ENCODE data around the gene FAM181B. TPM values are rescaled to one million over a fixed set of nuclear protein-coding genes. Genes with fewer than 3 reads are reported as not detected.

FAM181B gene
- total and polyA plus RNA-seq, 2 donors (not counting 1 experiment from before 2014, with no cell fraction given): 0.17 TPM; not detected in 1

GRCh38 chr11:82718307-82718706 lies 15.4 kb downstream of the FAM181B start:
- peak; percentile 39 to 68 for DNase-seq (ENCODE audit: low read depth in 2 of 2)
- Histone ChIP-seq H3K36me3 (ENCODE audit: control insufficient read depth, insufficient read depth, low read length) (no peaks in the 10 kb centered on the region), H3K4me3 (replicated peaks in 1 of 4; ENCODE audit: control extremely low read depth in 1 of 4, insufficient read depth in 1 of 4, low read depth in 3 of 4, low read length in 4 of 4) (no peak overlapping the region), H2AFZ (ENCODE audit: low read length) (no peak overlapping the region), H4K20me1 (ENCODE audit: control insufficient read depth, extremely low read depth, insufficient read depth, low read length) (no peaks in the 10 kb centered on the region), H3K27me3 (ENCODE audit: control insufficient read depth, insufficient read depth, low read length) (no peaks in the 10 kb centered on the region), H3K9ac (ENCODE audit: insufficient read depth, low read length) (no peak overlapping the region), H3K79me2 (ENCODE audit: control insufficient read depth, insufficient read depth, low read length) (no peaks in the 10 kb centered on the region), H3K4me2 (ENCODE audit: extremely low read depth, insufficient read depth, low read length) (no peak overlapping the region), H3K4me1 (ENCODE audit: control insufficient read depth, extremely low read depth, insufficient read depth, low read length) (no peaks in the 10 kb centered on the region), H3K9me3 (ENCODE audit: control insufficient read depth, insufficient read depth, low read depth, low read length) (no peaks in the 10 kb centered on the region), H3K27ac (ENCODE audit: insufficient read depth, low read length) (no peak overlapping the region)
- TF ChIP-seq EZH2 (IDR thresholded peaks at IDR 0.05; ENCODE audit: low read length, missing control alignments): no peak
- TF ChIP-seq, protein P1, sequence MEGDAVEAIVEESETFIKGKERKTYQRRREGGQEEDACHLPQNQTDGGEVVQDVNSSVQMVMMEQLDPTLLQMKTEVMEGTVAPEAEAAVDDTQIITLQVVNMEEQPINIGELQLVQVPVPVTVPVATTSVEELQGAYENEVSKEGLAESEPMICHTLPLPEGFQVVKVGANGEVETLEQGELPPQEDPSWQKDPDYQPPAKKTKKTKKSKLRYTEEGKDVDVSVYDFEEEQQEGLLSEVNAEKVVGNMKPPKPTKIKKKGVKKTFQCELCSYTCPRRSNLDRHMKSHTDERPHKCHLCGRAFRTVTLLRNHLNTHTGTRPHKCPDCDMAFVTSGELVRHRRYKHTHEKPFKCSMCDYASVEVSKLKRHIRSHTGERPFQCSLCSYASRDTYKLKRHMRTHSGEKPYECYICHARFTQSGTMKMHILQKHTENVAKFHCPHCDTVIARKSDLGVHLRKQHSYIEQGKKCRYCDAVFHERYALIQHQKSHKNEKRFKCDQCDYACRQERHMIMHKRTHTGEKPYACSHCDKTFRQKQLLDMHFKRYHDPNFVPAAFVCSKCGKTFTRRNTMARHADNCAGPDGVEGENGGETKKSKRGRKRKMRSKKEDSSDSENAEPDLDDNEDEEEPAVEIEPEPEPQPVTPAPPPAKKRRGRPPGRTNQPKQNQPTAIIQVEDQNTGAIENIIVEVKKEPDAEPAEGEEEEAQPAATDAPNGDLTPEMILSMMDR (conservative IDR thresholded peaks at IDR 0.05 in 1 of 2, IDR thresholded peaks at IDR 0.05 in 1 of 2; ENCODE audit: low read depth in 1 of 2, low read length in 2 of 2): peak; percentile 81 to 90

GRCh38 chr11:82714346-82715174 lies 19.1 kb downstream of the FAM181B start:
- no peaks in the 10 kb centered on the region for H4K20me1 ChIP-seq (ENCODE audit: control insufficient read depth, extremely low read depth, insufficient read depth, low read length)
- H3K79me2 ChIP-seq (ENCODE audit: control insufficient read depth, insufficient read depth, low read length): no peaks in the 10 kb centered on the region
- H3K4me1 ChIP-seq (ENCODE audit: control insufficient read depth, extremely low read depth, insufficient read depth, low read length): no peaks in the 10 kb centered on the region
- H2AFZ ChIP-seq (ENCODE audit: low read length): no peak overlapping the region
- H3K9me3 ChIP-seq (ENCODE audit: control insufficient read depth, insufficient read depth, low read depth, low read length): no peaks in the 10 kb centered on the region
- no peaks in the 10 kb centered on the region for H3K36me3 ChIP-seq (ENCODE audit: control insufficient read depth, insufficient read depth, low read length)
- H3K27ac ChIP-seq (ENCODE audit: insufficient read depth, low read length): no peak overlapping the region
- peak in 1 of 2 donors; percentile 8 for DNase-seq (ENCODE audit: low read depth in 2 of 2)
- no peak for TF ChIP-seq EZH2 (IDR thresholded peaks at IDR 0.05; ENCODE audit: low read length, missing control alignments)
- TF ChIP-seq, protein P1 (conservative IDR thresholded peaks at IDR 0.05 in 1 of 2, IDR thresholded peaks at IDR 0.05 in 1 of 2; ENCODE audit: low read depth in 1 of 2, low read length in 2 of 2): no peak
- no peak overlapping the region for H3K4me2 ChIP-seq (ENCODE audit: extremely low read depth, insufficient read depth, low read length)
- no peaks in the 10 kb centered on the region for H3K27me3 ChIP-seq (ENCODE audit: control insufficient read depth, insufficient read depth, low read length)
- H3K4me3 ChIP-seq (replicated peaks in 1 of 4; ENCODE audit: control extremely low read depth in 1 of 4, insufficient read depth in 1 of 4, low read depth in 3 of 4, low read length in 4 of 4): no peak overlapping the region
- no peak overlapping the region for H3K9ac ChIP-seq (ENCODE audit: insufficient read depth, low read length)

DNA sequence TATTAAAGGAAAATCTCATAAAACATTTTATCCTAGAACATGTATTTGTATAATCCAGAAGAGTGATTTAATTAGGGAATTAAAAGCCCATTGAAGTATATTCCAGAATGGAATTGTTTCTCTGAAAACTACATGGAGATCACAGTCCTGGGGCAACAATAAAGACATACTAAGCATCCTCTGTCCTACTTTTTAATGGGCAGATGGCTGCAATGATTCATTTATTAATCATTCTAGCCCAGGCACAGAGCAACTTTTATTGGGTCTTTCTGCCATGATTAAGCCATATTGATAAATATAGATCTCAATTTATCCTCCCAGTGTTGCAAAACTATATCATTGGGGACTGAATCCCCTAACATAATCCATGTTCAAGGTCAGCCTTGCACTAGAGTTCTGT lies 22.0 kb downstream of the FAM181B start:
- Histone ChIP-seq H3K4me2 (ENCODE audit: extremely low read depth, insufficient read depth, low read length) (no peak overlapping the region), H4K20me1 (ENCODE audit: control insufficient read depth, extremely low read depth, insufficient read depth, low read length) (no peaks in the 10 kb centered on the region), H3K9ac (ENCODE audit: insufficient read depth, low read length) (no peak overlapping the region), H3K27ac (ENCODE audit: insufficient read depth, low read length) (no peak overlapping the region), H3K4me1 (ENCODE audit: control insufficient read depth, extremely low read depth, insufficient read depth, low read length) (no peaks in the 10 kb centered on the region), H3K27me3 (ENCODE audit: control insufficient read depth, insufficient read depth, low read length) (no peaks in the 10 kb centered on the region), H2AFZ (ENCODE audit: low read length) (no peak overlapping the region), H3K36me3 (ENCODE audit: control insufficient read depth, insufficient read depth, low read length) (no peaks in the 10 kb centered on the region), H3K9me3 (ENCODE audit: control insufficient read depth, insufficient read depth, low read depth, low read length) (no peaks in the 10 kb centered on the region), H3K79me2 (ENCODE audit: control insufficient read depth, insufficient read depth, low read length) (no peaks in the 10 kb centered on the region), H3K4me3 (replicated peaks in 1 of 4; ENCODE audit: control extremely low read depth in 1 of 4, insufficient read depth in 1 of 4, low read depth in 3 of 4, low read length in 4 of 4) (no peak overlapping the region)
- no peak for DNase-seq (ENCODE audit: low read depth in 2 of 2)
- TF ChIP-seq, protein P1 (conservative IDR thresholded peaks at IDR 0.05 in 1 of 2, IDR thresholded peaks at IDR 0.05 in 1 of 2; ENCODE audit: low read depth in 1 of 2, low read length in 2 of 2): no peak
- TF ChIP-seq EZH2 (IDR thresholded peaks at IDR 0.05; ENCODE audit: low read length, missing control alignments): no peak

All from fibroblast of lung (primary cell).